ENCODE measurements around the gene RCC1. TPM values are rescaled to one million over a fixed set of nuclear protein-coding genes. Genes with fewer than 3 reads are reported as not detected.

Gene RCC1
- total RNA-seq, 1 experiment from 2014 or later: 103 TPM

GRCh38 chr1:28560886-28561285 is 55.0 kb downstream of the RCC1 start (continued):
- TF ChIP-seq ZNF263 (CRISPR knock-in tag; IDR thresholded peaks at IDR 0.05; ENCODE audit: low read depth) (no peak), ELF4 (CRISPR knock-in tag; IDR thresholded peaks at IDR 0.05; ENCODE audit: low read depth) (no peak), ERG (CRISPR knock-in tag; IDR thresholded peaks at IDR 0.05) (no peak), ZNF138 (CRISPR knock-in tag; conservative IDR thresholded peaks at IDR 0.05) (no peak)

GRCh38 chr1:28564310-28564709 is 58.5 kb downstream of the RCC1 start:
- no peak for ATAC-seq
- POLR2A ChIA-PET: interaction anchor here (0.5 kb wide), 1 partner anchor 53 kb away, joined by 6 read pairs; no protein-coding TSS in a partner anchor
- Mint-ChIP-seq H3K4me3 (no peak overlapping the region), H3K9me3 (no peaks in the 10 kb centered on the region), H3K4me1 (no peaks in the 10 kb centered on the region), H3K27ac (no peak overlapping the region), H3K36me3 (peaks cover 71% of the 10 kb centered on the region), H3K27me3 (ENCODE audit: low read depth) (no peaks in the 10 kb centered on the region)
- TF ChIP-seq MXD4 (CRISPR knock-in tag; IDR thresholded peaks at IDR 0.05; ENCODE audit: borderline replicate concordance): no peak
- DNase-seq (ENCODE audit: low spot score): no peak
- CTCF ChIA-PET: interaction anchor here (1.6 kb wide), 1 partner anchor 38 kb away, joined by 10 read pairs; no protein-coding TSS in a partner anchor

GRCh38 chr1:28565040-28565439 is 59.2 kb downstream of the RCC1 start:
- DNase-seq (ENCODE audit: low spot score) (no peak), ATAC-seq (no peak)
- TF ChIP-seq IRF1 (CRISPR knock-in tag; IDR thresholded peaks at IDR 0.05) (no peak), IRF2 (CRISPR knock-in tag; IDR thresholded peaks at IDR 0.05; ENCODE audit: borderline replicate concordance, low read depth) (no peak), ZNF532 (CRISPR knock-in tag; IDR thresholded peaks at IDR 0.05; ENCODE audit: borderline replicate concordance) (no peak), TEAD4 (CRISPR knock-in tag; IDR thresholded peaks at IDR 0.05) (no peak), ZNF219 (CRISPR knock-in tag; IDR thresholded peaks at IDR 0.05; ENCODE audit: borderline replicate concordance) (no peak)
- ChIA-PET CTCF (interaction anchor here (1.6 kb wide), 1 partner anchor 38 kb away, joined by 10 read pairs; no protein-coding TSS in a partner anchor), POLR2A (no interaction called here)
- H3K36me3 Mint-ChIP-seq: peaks cover 67% of the 10 kb centered on the region
- no peaks in the 10 kb centered on the region for H3K27me3 Mint-ChIP-seq (ENCODE audit: low read depth)
- H3K4me3 Mint-ChIP-seq: no peak overlapping the region
- H3K27ac Mint-ChIP-seq: no peak overlapping the region
- H3K4me1 Mint-ChIP-seq: no peaks in the 10 kb centered on the region
- H3K9me3 Mint-ChIP-seq: no peaks in the 10 kb centered on the region

- ATAC-seq (no peak), DNase-seq (ENCODE audit: low spot score) (no peak)
- no peaks in the 10 kb centered on the region for H3K4me1 Mint-ChIP-seq
- POLR2A ChIA-PET: no interaction called here
- H3K36me3 Mint-ChIP-seq: peaks cover 62% of the 10 kb centered on the region
- H3K4me3 Mint-ChIP-seq: no peak overlapping the region
- CTCF ChIA-PET: interaction anchor here (1.6 kb wide), 1 partner anchor 37 kb away, joined by 10 read pairs; no protein-coding TSS in a partner anchor
- H3K27ac Mint-ChIP-seq: no peak overlapping the region
- H3K9me3 Mint-ChIP-seq: no peaks in the 10 kb centered on the region
- H3K27me3 Mint-ChIP-seq (ENCODE audit: low read depth): no peaks in the 10 kb centered on the region
- TF ChIP-seq NFYB (CRISPR knock-in tag; conservative IDR thresholded peaks at IDR 0.05; ENCODE audit: low read depth) (no peak), E2F5 (CRISPR knock-in tag; IDR thresholded peaks at IDR 0.05) (no peak), CBFB (CRISPR knock-in tag; IDR thresholded peaks at IDR 0.05; ENCODE audit: low read depth) (no peak), TEAD4 (CRISPR knock-in tag; IDR thresholded peaks at IDR 0.05) (no peak), USF2 (CRISPR knock-in tag; IDR thresholded peaks at IDR 0.05) (no peak), NR1H2 (CRISPR knock-in tag; IDR thresholded peaks at IDR 0.05) (no peak), MYBL2 (CRISPR knock-in tag; IDR thresholded peaks at IDR 0.05) (no peak), CTCF (IDR thresholded peaks at IDR 0.05) (no peak), E2F4 (CRISPR knock-in tag; IDR thresholded peaks at IDR 0.05; ENCODE audit: borderline replicate concordance, low read depth) (no peak), ZNF121 (CRISPR knock-in tag; IDR thresholded peaks at IDR 0.05) (no peak)
These were observed 59.9 kb downstream of the RCC1 start for GRCh38 chr1:28565726-28566125.
